ENCODE measurements around the gene RIPK4.

The RIPK4 gene

GRCh38 chr21:41733951-41734689, 32.7 kb downstream of the RIPK4 start:
- no peak for TF ChIP-seq SPI1 (IDR thresholded peaks at IDR 0.05; ENCODE audit: low read depth, low read length)
- no peak for FAIRE-seq
- DNase-seq (ENCODE audit: insufficient read length, low spot score): no peak

GRCh38 chr21:41731081-41731480, 35.8 kb downstream of the RIPK4 start:
- no peak for DNase-seq (ENCODE audit: insufficient read length, low spot score)
- TF ChIP-seq POLR2A (IDR thresholded peaks at IDR 0.05; ENCODE audit: low read depth, low read length): no peak
- TF ChIP-seq PAX5 (IDR thresholded peaks at IDR 0.05; ENCODE audit: insufficient read depth, low read length, severe bottlenecking): no peak
- TF ChIP-seq POU2F2 (IDR thresholded peaks at IDR 0.05; ENCODE audit: low read depth, low read length): no peak
- TF ChIP-seq SPI1 (IDR thresholded peaks at IDR 0.05; ENCODE audit: low read depth, low read length): no peak
- no peak for TF ChIP-seq TAF1 (IDR thresholded peaks at IDR 0.05; ENCODE audit: low read depth, low read length)
- no peak for TF ChIP-seq POLR2AphosphoS5 (IDR thresholded peaks at IDR 0.05; ENCODE audit: low read depth, low read length)
- FAIRE-seq: no peak

- no peak for TF ChIP-seq POLR2AphosphoS5 (IDR thresholded peaks at IDR 0.05; ENCODE audit: low read depth, low read length)
- TF ChIP-seq POU2F2 (IDR thresholded peaks at IDR 0.05; ENCODE audit: low read depth, low read length): no peak
- TF ChIP-seq TAF1 (IDR thresholded peaks at IDR 0.05; ENCODE audit: low read depth, low read length): no peak
- TF ChIP-seq SPI1 (IDR thresholded peaks at IDR 0.05; ENCODE audit: low read depth, low read length): no peak
- TF ChIP-seq POLR2A (IDR thresholded peaks at IDR 0.05; ENCODE audit: low read depth, low read length): no peak
- TF ChIP-seq PAX5 (IDR thresholded peaks at IDR 0.05; ENCODE audit: insufficient read depth, low read length, severe bottlenecking): no peak
- FAIRE-seq (no peak), DNase-seq (ENCODE audit: insufficient read length, low spot score) (no peak)
Measured at GRCh38 chr21:41730367-41730765, 36.5 kb downstream of the RIPK4 start.

DNA sequence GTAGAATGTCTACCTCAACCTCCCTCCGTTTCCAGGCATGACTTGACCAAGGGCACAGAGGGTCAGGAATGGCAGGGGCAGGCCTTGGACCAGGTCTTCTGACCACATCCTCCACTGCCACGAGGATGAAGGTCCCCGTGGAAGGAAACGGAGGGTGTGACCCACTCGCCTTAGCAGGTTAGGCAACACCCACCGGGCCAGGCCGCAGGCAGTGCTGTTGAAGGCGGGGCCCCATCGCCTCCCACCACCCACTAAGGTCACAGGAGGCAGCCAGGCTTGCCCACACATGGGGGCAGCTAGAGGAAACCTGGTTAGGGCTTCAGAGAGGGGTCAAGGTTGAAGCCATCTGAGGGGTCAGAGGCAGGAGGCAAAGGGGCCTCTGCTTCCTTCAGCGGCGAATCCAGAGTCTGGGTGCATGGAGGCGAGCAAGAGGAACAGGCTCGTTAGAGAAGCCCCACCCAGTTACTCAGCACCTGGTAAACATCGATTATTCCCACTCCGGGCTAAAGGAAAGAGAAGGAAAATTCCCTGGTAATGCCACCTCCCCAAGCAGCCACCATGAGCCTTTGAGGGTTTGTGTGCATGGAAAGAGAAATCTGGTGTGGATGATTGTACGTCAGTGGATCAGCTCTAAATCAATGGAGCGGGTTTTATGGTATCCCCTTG, 37.0 kb downstream of the RIPK4 start:
- FAIRE-seq: no peak
- no peak for DNase-seq (ENCODE audit: insufficient read length, low spot score)
- TF ChIP-seq POU2F2 (IDR thresholded peaks at IDR 0.05; ENCODE audit: low read depth, low read length) (no peak), POLR2AphosphoS5 (IDR thresholded peaks at IDR 0.05; ENCODE audit: low read depth, low read length) (no peak), PAX5 (IDR thresholded peaks at IDR 0.05; ENCODE audit: insufficient read depth, low read length, severe bottlenecking) (no peak), POLR2A (IDR thresholded peaks at IDR 0.05; ENCODE audit: low read depth, low read length) (no peak), TAF1 (IDR thresholded peaks at IDR 0.05; ENCODE audit: low read depth, low read length) (no peak), SPI1 (IDR thresholded peaks at IDR 0.05; ENCODE audit: low read depth, low read length) (no peak)

DNA sequence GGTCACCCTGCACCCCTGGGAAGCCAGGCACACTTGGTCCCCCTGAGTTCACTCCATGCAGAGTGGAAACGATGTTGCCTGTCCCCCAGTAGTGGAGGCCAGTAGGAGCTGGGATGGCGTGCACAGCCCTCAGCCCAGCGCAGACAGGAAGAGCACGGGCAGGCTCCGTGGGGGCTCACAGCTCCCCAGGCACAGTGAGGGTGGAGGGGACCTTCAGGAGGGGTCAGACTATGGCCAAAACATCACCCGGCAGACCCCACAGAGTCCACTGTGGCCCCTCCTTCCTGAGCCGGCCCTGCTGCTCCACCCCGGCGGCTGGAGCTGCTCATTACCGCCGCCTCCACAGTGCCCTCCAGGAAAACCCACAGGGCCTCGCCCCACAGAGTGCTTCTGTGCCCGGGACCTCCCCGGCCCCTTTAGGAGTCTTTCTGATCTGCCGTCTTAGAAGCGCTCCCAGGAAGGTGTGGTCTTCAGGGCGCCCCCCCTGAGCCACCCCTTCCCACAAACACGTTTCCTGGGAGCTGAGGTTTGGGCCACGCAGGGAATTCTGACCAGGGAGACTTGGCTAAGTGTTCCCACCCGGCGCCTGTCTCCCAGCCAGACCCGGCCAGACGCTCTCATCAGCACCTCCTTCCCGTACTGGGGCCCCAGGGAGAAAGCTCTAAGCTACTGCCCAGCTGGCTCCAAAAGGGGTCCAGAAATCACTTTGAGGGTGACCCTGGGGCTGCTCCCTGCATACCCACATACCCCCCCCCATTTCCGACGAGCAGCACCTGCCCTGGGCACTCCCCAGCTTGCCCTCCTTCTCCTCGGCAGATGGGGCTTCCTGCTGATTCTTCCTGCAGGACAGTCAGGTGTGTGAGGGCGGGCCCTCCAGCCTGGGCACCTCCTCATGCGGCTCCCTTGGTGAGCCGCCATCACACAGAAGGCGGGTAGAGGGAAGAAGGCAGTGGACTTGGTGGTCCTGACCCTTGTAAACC, 38.8 kb downstream of the RIPK4 start:
- DNase-seq (ENCODE audit: insufficient read length, low spot score): no peak
- FAIRE-seq: no peak
- no peak for TF ChIP-seq SPI1 (IDR thresholded peaks at IDR 0.05; ENCODE audit: low read depth, low read length)
- TF ChIP-seq PAX5 (IDR thresholded peaks at IDR 0.05; ENCODE audit: insufficient read depth, low read length, severe bottlenecking): no peak
- TF ChIP-seq TAF1 (IDR thresholded peaks at IDR 0.05; ENCODE audit: low read depth, low read length): no peak
- no peak for TF ChIP-seq POLR2AphosphoS5 (IDR thresholded peaks at IDR 0.05; ENCODE audit: low read depth, low read length)
- TF ChIP-seq POLR2A (IDR thresholded peaks at IDR 0.05; ENCODE audit: low read depth, low read length): no peak
- no peak for TF ChIP-seq POU2F2 (IDR thresholded peaks at IDR 0.05; ENCODE audit: low read depth, low read length)

- FAIRE-seq (no peak), DNase-seq (ENCODE audit: insufficient read length, low spot score) (no peak)
- no peak for TF ChIP-seq PAX5 (IDR thresholded peaks at IDR 0.05; ENCODE audit: insufficient read depth, low read length, severe bottlenecking)
- TF ChIP-seq POU2F2 (IDR thresholded peaks at IDR 0.05; ENCODE audit: low read depth, low read length): no peak
- TF ChIP-seq POLR2A (IDR thresholded peaks at IDR 0.05; ENCODE audit: low read depth, low read length): no peak
- no peak for TF ChIP-seq SPI1 (IDR thresholded peaks at IDR 0.05; ENCODE audit: low read depth, low read length)
- no peak for TF ChIP-seq TAF1 (IDR thresholded peaks at IDR 0.05; ENCODE audit: low read depth, low read length)
- TF ChIP-seq POLR2AphosphoS5 (IDR thresholded peaks at IDR 0.05; ENCODE audit: low read depth, low read length): no peak
Measured at GRCh38 chr21:41726970-41727783, 39.7 kb downstream of the RIPK4 start.

DNA sequence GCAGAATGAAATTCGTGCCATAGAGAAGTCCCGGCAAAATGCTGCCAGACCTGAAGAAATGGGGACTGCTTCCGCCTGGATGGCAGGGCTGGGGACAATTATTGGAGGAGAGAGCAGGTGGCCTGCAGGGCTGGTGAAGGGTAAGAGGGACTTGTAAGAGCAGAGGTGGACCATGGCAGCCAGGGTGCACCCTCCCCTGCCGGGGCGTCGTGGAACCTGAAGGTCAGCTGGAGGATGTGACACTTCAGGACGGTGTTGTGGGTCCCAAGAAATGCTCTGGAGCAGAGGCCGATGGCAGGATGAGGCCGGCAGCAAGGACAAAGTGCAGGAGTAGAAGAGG, 40.3 kb downstream of the RIPK4 start:
- DNase-seq (ENCODE audit: insufficient read length, low spot score) (no peak), FAIRE-seq (no peak)
- TF ChIP-seq POLR2A (IDR thresholded peaks at IDR 0.05; ENCODE audit: low read depth, low read length) (no peak), PAX5 (IDR thresholded peaks at IDR 0.05; ENCODE audit: insufficient read depth, low read length, severe bottlenecking) (no peak), SPI1 (IDR thresholded peaks at IDR 0.05; ENCODE audit: low read depth, low read length) (no peak), POLR2AphosphoS5 (IDR thresholded peaks at IDR 0.05; ENCODE audit: low read depth, low read length) (no peak), POU2F2 (IDR thresholded peaks at IDR 0.05; ENCODE audit: low read depth, low read length) (no peak), TAF1 (IDR thresholded peaks at IDR 0.05; ENCODE audit: low read depth, low read length) (no peak)

- no peak for TF ChIP-seq POLR2A (IDR thresholded peaks at IDR 0.05; ENCODE audit: low read depth, low read length)
- TF ChIP-seq PAX5 (IDR thresholded peaks at IDR 0.05; ENCODE audit: insufficient read depth, low read length, severe bottlenecking): no peak
- no peak for TF ChIP-seq TAF1 (IDR thresholded peaks at IDR 0.05; ENCODE audit: low read depth, low read length)
- no peak for TF ChIP-seq POU2F2 (IDR thresholded peaks at IDR 0.05; ENCODE audit: low read depth, low read length)
- TF ChIP-seq SPI1 (IDR thresholded peaks at IDR 0.05; ENCODE audit: low read depth, low read length): no peak
- TF ChIP-seq POLR2AphosphoS5 (IDR thresholded peaks at IDR 0.05; ENCODE audit: low read depth, low read length): no peak
- no peak for FAIRE-seq
Measured at GRCh38 chr21:41726058-41726558, 40.7 kb downstream of the RIPK4 start.

More at GRCh38 chr21:41726058-41726558, 40.7 kb downstream of the RIPK4 start:
- no peak for DNase-seq (ENCODE audit: insufficient read length, low spot score)
